AG08395 (cell line): ENCODE results near the gene MANSC1.
"Not testable (repeated sequence)": the region's sequence is repeated elsewhere in the genome, so short reads cannot be mapped to it uniquely, and the experiment has no call there.

ENCODE experiments used
- DNase-seq: peaks from one replicate; pipeline ENCODE4 v3.0.0; 2012; ENCODE audit warnings: mixed read lengths, low spot score

The MANSC1 gene

DNA sequence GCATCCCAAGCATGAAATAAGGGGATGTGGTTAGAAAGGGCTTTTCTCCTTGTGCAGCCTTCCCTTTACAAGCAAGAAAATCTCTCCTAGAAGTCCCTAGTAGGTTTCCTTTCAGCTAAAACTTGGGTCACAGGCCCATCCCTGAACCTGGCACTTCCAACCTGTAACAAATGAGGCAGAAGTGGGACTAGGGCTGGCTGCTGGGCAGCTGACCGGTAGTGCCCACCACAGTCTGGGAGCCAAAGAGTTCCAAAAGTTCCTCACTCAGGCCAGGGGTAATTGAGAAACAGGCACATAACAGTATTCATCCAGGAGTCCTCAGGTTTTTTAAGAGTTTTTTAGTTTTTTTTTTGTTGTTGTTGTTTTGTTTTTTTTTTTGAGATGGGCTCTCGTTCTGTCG lies 23.8 kb downstream of the MANSC1 start:
- DNase-seq = no peak

DNA sequence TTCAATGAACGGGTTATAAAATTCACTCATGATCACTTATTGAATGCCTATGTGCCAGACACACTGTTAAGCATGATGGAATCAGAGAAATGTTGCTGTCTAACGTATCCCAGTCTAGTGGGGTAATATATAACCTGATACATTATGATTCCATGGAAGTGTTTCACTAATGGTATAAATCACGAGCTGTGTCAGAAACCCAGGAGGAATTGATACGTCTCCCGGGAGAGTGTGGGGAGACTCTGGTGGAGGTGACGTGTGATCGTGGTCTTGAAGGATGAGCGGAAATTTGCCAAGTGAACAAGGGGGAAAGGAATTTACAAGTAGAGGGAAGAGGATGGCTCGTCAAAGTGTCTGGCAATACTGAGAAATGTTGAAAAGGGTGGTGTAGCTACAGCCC lies 26.5 kb downstream of the MANSC1 start:
- DNase-seq = no peak

GRCh38 chr12:12323118-12323517 lies 26.9 kb downstream of the MANSC1 start:
- DNase-seq = no peak

DNA sequence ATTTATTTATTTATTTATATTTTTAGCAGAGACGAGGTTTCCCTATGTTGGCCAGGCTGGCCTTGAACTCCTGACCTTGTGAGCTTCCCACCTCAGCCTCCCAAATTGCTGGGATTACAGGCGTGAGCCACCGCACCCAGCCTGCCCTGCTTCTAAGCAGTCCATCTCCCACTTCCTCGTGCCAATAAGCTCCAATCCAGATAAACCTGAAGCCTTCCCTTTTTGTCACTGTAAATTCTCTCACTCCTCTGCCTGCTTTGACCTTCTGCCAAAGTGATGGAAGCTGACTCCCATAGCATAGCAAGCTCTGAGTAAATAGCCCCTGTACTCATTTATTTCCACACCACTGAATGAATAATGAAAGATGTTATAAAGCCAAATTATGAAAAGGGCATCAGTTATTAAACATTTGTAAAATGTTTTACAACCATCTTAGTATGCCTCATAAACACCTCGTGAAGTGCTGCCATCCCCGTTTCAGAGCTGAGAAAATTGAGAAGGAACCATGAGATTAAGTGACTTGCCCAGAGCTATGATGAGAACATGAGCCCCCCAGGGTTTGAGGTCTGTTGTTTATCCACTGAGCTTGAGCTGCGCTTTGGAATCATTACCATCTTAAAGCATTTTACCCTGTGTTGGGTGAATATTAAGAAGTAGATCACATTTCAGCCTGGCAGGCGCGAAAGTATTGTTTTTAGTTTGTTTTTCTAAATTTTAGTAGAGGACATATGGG lies 30.4 kb downstream of the MANSC1 start:
- DNase-seq = no peak

GRCh38 chr12:12315838-12316237 lies 34.2 kb downstream of the MANSC1 start:
- DNase-seq = no peak

DNA sequence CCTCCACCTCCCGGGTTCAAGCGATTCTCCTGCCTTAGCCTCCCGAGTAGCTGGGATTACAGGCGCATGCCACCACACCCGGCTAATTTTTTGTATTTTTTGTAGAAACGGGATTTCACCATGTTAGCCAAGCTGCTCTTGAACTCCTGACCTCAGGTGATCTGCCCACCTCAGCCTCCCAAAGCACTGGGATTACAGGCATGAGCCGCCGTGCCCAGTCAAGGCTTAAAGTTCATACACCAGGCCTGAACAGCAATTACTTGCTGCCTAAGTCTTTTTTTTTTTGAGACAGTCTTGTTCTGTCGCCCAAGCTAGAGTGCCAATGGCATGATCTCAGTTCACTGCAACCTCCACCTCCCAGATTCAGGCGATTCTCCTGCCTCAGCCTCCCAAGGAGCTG lies 39.3 kb downstream of the MANSC1 start:
- DNase-seq = not testable (repeated sequence)

GRCh38 chr12:12305568-12306300 lies 44.3 kb downstream of the MANSC1 start:
- DNase-seq = no peak

DNA sequence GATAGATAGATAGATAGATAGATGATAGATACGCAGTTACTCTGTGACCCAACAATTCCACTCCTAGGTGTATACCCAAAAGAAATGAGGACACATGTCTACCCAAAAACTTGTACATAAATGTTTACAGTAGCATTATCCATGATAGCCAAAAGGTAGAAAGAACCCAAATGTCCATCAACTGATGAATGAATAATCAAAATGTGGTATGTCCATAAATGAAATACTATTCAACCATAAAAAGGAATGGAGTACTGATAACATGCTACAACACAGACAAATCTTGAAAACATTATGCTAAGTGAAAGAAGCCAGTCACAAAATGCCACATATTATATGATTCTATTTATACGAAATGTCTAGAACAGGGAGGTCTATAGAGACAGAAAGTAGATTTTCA lies 47.1 kb downstream of the MANSC1 start:
- DNase-seq = no peak

DNA sequence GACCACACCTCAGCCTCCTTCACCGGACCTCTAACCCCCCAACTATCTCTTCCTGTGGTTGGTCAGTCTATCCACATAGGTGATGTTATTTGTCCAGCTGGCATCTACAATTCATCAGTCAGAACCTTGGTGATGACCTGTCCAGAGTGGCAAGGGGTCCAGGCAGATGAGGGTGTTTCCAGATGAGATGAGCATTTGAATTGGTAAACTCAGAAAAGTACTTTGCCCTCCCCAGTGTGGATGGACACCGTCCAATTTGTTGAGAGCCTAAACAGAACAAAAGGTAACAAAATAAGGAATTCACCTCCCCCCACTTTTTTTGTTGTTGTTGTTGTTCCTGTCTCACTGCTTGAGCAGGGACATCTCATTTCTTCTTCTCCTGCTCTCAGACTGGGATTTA lies 48.9 kb downstream of the MANSC1 start:
- DNase-seq = no peak

GRCh38 chr12:12297201-12297830 lies 52.7 kb downstream of the MANSC1 start:
- DNase-seq = no peak

GRCh38 chr12:12294215-12295005 lies 55.6 kb downstream of the MANSC1 start:
- peak; percentile 45 for DNase-seq

DNA sequence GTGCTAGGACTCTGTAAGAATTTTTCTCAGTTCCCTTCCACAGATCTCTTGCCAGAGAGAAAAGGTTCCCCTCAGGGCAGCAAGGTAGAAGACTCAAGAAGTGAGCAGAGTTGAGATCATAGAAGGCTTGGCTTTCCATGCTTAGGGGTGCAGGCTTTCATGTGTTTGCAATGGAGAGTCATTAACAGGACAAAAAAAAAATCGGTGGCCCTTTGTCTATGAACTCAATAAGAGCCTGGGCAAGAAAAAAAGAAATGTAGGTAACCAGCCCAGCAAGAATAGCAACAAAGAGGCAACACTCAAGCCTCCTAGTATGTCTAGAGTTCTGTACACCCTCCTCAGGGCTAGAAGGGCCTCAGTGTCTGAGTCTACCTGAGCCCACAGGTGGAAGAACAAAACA lies 59.8 kb downstream of the MANSC1 start:
- no peak for DNase-seq

DNA sequence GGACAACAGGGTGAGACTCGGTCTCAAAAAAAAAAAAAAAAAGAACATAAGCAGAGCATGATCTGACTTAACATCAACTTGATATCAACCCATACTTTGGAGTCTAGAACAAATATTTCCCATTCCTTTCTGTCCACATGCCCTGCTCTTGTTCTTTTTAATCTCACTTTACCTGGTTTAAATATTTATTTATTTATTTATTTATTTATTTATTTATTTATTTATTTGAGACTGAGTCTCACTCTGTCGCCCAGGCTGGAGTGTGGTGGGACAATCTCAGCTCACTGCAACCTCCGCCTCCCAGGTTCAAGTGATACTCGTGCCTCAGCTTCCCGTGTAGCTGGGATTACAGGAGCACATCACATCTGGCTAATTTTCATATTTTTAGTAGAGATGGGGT lies 63.6 kb downstream of the MANSC1 start:
- no peak for DNase-seq

DNA sequence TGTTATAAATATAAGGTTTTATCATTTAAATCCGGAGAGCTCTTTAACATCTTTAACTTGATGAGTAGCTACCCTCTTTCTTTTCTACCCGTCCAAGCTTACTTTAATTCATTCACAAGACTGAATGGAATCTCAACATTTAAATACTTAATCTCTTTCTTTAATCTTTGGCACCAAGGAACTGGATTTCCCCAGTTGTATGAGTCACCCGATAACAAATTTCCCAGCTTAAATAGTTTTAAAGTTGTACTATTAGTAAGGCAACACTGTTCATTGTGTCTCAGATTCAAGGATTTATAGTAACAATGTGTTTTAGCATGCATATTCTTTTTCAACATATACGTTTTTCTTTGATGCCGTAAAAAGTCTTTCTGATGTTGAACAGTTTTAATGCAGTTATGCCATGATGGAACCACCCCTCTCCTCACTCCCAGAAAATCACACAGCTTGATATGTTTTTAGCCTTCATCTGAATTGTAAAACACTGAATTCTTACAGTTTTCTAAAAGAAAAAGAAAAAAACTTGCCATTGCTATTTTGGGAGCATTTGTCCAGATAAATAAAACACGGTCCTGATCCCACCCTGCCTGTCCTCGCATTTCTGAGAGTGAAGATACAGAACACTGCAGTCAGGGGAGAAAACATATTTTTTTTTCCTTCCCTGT lies 67.1 kb downstream of the MANSC1 start:
- peak; percentile 42 for DNase-seq

DNA sequence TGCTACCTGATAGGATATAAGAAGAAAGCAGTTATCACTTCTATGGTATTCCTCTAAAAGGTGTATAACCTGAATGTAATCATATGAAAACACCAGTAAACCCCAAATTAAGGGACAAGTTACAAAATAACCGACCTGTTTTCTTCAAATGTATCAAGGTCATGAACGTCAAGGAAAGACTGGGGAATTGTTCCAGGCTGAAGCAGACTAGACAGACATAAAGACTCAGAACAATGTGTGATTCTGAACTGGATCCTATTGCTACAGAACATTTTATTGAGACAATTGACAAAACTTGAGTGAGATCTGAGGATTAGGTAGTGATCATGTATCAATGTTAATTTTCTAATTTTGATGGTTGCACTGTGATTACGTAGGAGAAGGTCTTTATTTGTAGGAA lies 67.8 kb downstream of the MANSC1 start:
- DNase-seq = no peak

- no peak for DNase-seq
Measured at GRCh38 chr12:12281134-12281533, 68.9 kb downstream of the MANSC1 start.

DNA sequence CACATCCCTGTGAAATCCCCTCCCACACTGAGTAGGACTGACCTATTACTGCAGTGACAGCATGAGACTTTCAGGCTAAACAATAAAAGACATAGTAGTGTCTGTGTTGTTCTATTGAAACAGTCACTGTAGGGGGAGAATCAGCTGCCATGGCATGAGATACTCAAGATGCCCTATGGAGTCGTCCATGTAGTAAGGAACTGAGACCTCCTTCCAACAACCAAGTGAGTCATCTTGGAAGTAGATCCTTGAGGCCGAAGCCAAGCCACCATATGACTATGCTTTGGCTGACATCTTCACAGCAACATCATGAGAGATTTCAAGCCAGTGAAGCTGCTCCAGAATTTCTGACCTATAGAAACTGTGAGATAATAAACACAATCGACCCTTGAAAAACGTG lies 71.1 kb downstream of the MANSC1 start:
- DNase-seq = peak; percentile 29
